H1 (cell line): ENCODE results near the gene VEPH1. TPM values are rescaled to one million over a fixed set of nuclear protein-coding genes. Genes with fewer than 3 reads are reported as not detected.
A peak's percentile ranks its signal among the peaks of the same experiment; 100 is the strongest.

ENCODE experiments used
- BCL11A ChIP-seq, 2 experiments: IDR thresholded peaks; one replicate each; pipeline ENCODE4 v1.6.1; 2011; ENCODE audit warnings: low read depth in 2 of 2, low read length in 2 of 2, mild to moderate bottlenecking in 2 of 2
- CEBPB ChIP-seq: IDR thresholded peaks from 2 replicates; pipeline ENCODE4 v1.6.1; 2012; ENCODE audit warnings: low read depth, low read length
- CREB1 ChIP-seq: IDR thresholded peaks from 2 replicates; pipeline ENCODE4 v1.6.1; 2012; ENCODE audit warnings: inconsistent platforms
- CTBP2 ChIP-seq: IDR thresholded peaks from 2 replicates; pipeline ENCODE4 v1.7.0; 2011; ENCODE audit warnings: borderline replicate concordance, mild to moderate bottlenecking, moderate library complexity, mixed read lengths, low read length; ENCODE audit not compliant: insufficient read depth, insufficient read length
- CTCF ChIP-seq, 3 experiments: IDR thresholded peaks; 1 replicate in 2 of 3; 2 replicates in 1 of 3; pipeline versions ENCODE4 v1.5.1 to v1.6.1; 2011; ENCODE audit warnings: low read length in 3 of 3, mild to moderate bottlenecking in 3 of 3, inconsistent platforms in 2 of 3, low read depth in 1 of 3, moderate library complexity in 1 of 3; ENCODE audit not compliant: insufficient read depth in 1 of 3; ENCODE audit errors: control extremely low read depth in 1 of 3
- EP300 ChIP-seq, 2 experiments: IDR thresholded peaks; 1 replicate in 1 of 2; 2 replicates in 1 of 2; pipeline ENCODE4 v1.6.1; 2011 to 2012; ENCODE audit warnings: low read depth in 2 of 2, low read length in 2 of 2, mild to moderate bottlenecking in 2 of 2, borderline replicate concordance in 1 of 2, inconsistent platforms in 1 of 2, moderate library complexity in 1 of 2
- GABPA ChIP-seq: IDR thresholded peaks from 2 replicates; pipeline ENCODE4 v1.6.1; 2011; ENCODE audit warnings: mild to moderate bottlenecking, low read length, moderate library complexity, borderline replicate concordance; ENCODE audit not compliant: insufficient read depth
- HDAC2 ChIP-seq, 2 experiments: fragments of 300-600 bp in 1 of 2; sonication (generic) in 1 of 2; IDR thresholded peaks; 2 replicates each; pipeline ENCODE4 v1.6.1; 2011 to 2012; ENCODE audit warnings: low read depth in 2 of 2, low read length in 2 of 2, mild to moderate bottlenecking in 2 of 2, moderate library complexity in 2 of 2, borderline replicate concordance in 1 of 2, inconsistent platforms in 1 of 2
- HDAC6 ChIP-seq: IDR thresholded peaks from one replicate; pipeline ENCODE4 v1.7.1; 2012; ENCODE audit warnings: low read depth, mild to moderate bottlenecking, inconsistent platforms, low read length, moderate library complexity
- JUN ChIP-seq: IDR thresholded peaks from 2 replicates; pipeline ENCODE4 v1.6.1; 2011; ENCODE audit warnings: low read depth, mild to moderate bottlenecking, improper control_type of control experiment, low read length
- KDM4A ChIP-seq: IDR thresholded peaks from one replicate; pipeline ENCODE4 v1.7.1; 2012; ENCODE audit warnings: low read depth, mild to moderate bottlenecking, moderate library complexity, low read length, inconsistent platforms; ENCODE audit not compliant: severe bottlenecking
- NRF1 ChIP-seq: IDR thresholded peaks from 2 replicates; pipeline ENCODE4 v1.6.1; 2011; ENCODE audit warnings: mild to moderate bottlenecking, low read depth, low read length, improper control_type of control experiment
- PHF8 ChIP-seq: fragments of 200-600 bp; sonication (generic); conservative IDR thresholded peaks from 2 replicates; pipeline ENCODE4 v1.7.1; 2012; ENCODE audit warnings: low read depth, mild to moderate bottlenecking, inconsistent platforms, low read length, moderate library complexity
- POLR2A ChIP-seq, 2 experiments: IDR thresholded peaks; 1 replicate in 1 of 2; 2 replicates in 1 of 2; pipeline ENCODE4 v1.6.1; 2011; ENCODE audit warnings: low read depth in 2 of 2, low read length in 2 of 2, mild to moderate bottlenecking in 2 of 2; ENCODE audit errors: control extremely low read depth in 1 of 2
- RAD21 ChIP-seq, 2 experiments: IDR thresholded peaks in 1 of 2; conservative IDR thresholded peaks in 1 of 2; 2 replicates each; pipeline ENCODE4 v1.6.1; 2011; ENCODE audit warnings: low read depth in 2 of 2, low read length in 2 of 2, improper control_type of control experiment in 1 of 2, inconsistent platforms in 1 of 2, mild to moderate bottlenecking in 1 of 2, moderate library complexity in 1 of 2
- TAF1 ChIP-seq: IDR thresholded peaks from 2 replicates; pipeline ENCODE4 v1.6.1; 2011; ENCODE audit warnings: mild to moderate bottlenecking, low read depth, low read length
- TAF7 ChIP-seq: optimal IDR thresholded peaks from 2 replicates; pipeline ENCODE3; 2011; ENCODE audit warnings: low read depth, mild to moderate bottlenecking, inconsistent platforms, low read length, moderate library complexity, borderline replicate concordance
- TBP ChIP-seq: IDR thresholded peaks from 2 replicates; pipeline ENCODE4 v1.6.1; 2011; ENCODE audit warnings: low read depth, low read length, improper control_type of control experiment
- ZNF274 ChIP-seq: IDR thresholded peaks from 2 replicates; pipeline ENCODE4 v1.7.0; 2012; ENCODE audit warnings: low read length, borderline replicate concordance; ENCODE audit errors: extremely low read depth
- polyA plus RNA-seq, 7 experiments: library from polyadenylated mRNA; depleted of rRNA in 3 of 7; stranded (reverse) in 5 of 7; unstranded in 2 of 7; fragments of >200 nt in 5 of 7; fragments of 200-250 nt in 2 of 7; gene quantifications; 1 replicate in 5 of 7; 2 replicates in 1 of 7; 4 replicates in 1 of 7; pipeline versions ENCODE4 v1.2.1 to v1.2.3, GENCODE V29; 2011 to 2013; ENCODE audit warnings: missing spikeins in 2 of 7, mixed read lengths in 2 of 7
- total RNA-seq: library from RNA; stranded (reverse); fragmentation: NEBNext Ultra II Directional; extraction: Animal tissue kit (Norgen Biotek cat#: 25700); gene quantifications from 2 replicates; pipeline ENCODE4 v1.2.1, GENCODE V29; 2021

Gene VEPH1
- total and polyA plus RNA-seq, 2 of the 8 experiments (the other 6 are each of a cell fraction or from before 2014, with no cell fraction given): 12.0 to 18.3 TPM

DNA sequence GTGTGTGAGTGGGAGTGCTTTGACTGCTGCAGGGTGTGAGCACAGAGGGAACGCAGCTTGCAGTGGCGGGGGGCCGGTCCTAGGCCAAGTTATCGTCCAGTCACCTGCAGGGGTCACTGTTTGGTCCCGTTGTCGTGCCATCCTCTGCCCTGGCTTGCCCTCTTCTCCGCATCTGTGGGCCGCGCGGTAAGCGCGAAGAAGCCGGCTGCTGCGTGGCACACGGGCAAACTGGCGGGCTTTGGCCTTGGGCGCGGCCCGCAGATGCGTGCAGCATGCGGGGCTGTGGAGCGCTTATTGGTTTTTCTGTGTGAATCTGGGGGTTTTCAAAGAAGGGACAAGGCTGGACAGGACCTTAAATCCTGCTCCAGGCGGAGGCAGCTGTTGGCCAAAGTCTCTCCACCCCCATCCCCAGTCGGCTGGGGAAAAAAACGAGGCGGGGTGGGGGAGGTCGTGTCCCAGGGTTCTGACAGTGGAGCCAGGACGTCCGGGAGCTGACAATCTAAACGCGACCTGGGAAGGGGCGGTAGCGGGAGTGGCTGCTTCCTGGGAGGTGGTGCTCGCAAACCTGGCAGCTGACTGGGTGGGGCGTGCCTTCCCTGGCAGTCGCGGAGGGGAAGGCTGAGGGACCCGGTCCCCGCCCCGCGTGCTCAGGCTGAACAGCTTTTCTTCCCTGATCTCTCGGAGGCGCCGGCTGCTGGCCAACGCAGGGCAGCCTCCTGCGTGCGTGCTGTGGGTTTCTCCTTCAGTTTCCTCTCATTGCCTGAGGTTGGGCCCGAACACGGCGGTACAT, 39.7 kb upstream of the VEPH1 start (continued):
- TF ChIP-seq PHF8 (0 out of 2 replicates have a peak, but pooled peaks have one; percentile 22), ZNF274 (no peak), CTBP2 (peak; percentile 60), NRF1 (no peak), GABPA (no peak), TAF1 (no peak), TAF7 (no peak), POLR2A (IDR thresholded peaks at IDR 0.05; ENCODE audit: control extremely low read depth in 1 of 2, low read depth in 2 of 2, low read length in 2 of 2) (no peak), TBP (peak; percentile 12; the same call in 1 of the 2 replicates), JUN (no peak), BCL11A (IDR thresholded peaks at IDR 0.05; ENCODE audit: low read depth in 2 of 2, low read length in 2 of 2) (no peak), HDAC6 (no peak), HDAC2 (IDR thresholded peaks at IDR 0.05; ENCODE audit: borderline replicate concordance in 1 of 2, low read depth in 2 of 2, low read length in 2 of 2) (peak; percentile 9 to 39; a peak in 1 of 4 replicates), CREB1 (0 out of 2 replicates have a peak, but pooled peaks have one; percentile 7), KDM4A (peak; percentile 89), EP300 (IDR thresholded peaks at IDR 0.05; ENCODE audit: borderline replicate concordance in 1 of 2, low read depth in 2 of 2, low read length in 2 of 2) (no peak), CTCF (IDR thresholded peaks at IDR 0.05; ENCODE audit: control extremely low read depth in 1 of 3, insufficient read depth in 1 of 3, low read depth in 1 of 3, low read length in 3 of 3) (peak; percentile 56 to 89 (median 86)), RAD21 (IDR thresholded peaks at IDR 0.05 in 1 of 2, conservative IDR thresholded peaks at IDR 0.05 in 1 of 2; ENCODE audit: low read depth in 2 of 2, low read length in 2 of 2) (peak; percentile 34 to 45; a peak in 3 of 4 replicates), CEBPB (no peak)
